ENCODE data around the gene MCM10. TPM values are rescaled to one million over a fixed set of nuclear protein-coding genes. Genes with fewer than 3 reads are reported as not detected.
"Not testable (repeated sequence)": the region's sequence is repeated elsewhere in the genome, so short reads cannot be mapped to it uniquely, and the experiment has no call there.

MCM10 gene
- total RNA-seq, 1 donor from 2014 or later, result 0.30 TPM

DNA sequence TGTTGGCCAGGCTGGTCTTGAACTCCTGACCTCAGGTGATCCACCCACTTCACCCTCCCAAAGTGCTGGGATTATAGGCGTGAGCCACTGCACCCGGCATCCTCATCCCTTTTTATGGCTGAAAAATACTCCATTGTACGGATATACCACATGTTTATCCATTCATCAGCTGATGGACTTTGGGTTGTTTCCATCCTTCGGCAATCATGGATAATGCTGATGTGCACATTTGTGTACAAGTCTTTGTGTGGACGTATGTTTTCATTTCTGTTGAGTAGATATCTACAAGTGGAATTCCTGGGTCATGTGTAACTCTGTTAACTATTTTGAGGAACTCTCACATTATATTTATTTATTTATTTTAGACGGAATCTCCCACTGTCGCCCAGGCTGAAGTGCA is 78.6 kb downstream of the MCM10 start:
- no peak for ATAC-seq (ENCODE audit: poor library complexity)
- intact Hi-C loops (cut with DNase I), result no loop called here

DNA sequence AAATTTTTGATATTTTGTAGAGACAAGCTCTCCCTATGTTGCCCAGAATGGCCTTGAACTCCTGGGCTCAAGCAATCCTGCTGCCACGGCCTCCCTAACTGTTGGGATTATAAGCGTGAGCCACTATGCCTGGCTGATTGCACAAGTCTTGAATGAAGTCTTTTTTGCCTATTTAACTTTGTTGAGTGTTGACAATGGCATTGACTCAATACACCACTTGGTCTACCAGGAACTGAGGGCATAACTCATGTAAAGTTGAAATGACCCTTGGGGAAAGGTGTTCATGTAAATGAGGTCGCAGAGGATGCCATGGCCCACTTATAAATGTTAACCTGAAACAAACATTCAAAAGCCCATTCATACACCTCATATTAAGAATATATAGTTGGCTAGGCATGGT is 80.3 kb downstream of the MCM10 start:
- DNase-seq (no peak), ATAC-seq (ENCODE audit: poor library complexity) (no peak)
- intact Hi-C loops (cut with DNase I), result no loop called here

More for the DNA sequence above, 78.6 kb downstream of the MCM10 start:
- DNase-seq, result no peak

DNA sequence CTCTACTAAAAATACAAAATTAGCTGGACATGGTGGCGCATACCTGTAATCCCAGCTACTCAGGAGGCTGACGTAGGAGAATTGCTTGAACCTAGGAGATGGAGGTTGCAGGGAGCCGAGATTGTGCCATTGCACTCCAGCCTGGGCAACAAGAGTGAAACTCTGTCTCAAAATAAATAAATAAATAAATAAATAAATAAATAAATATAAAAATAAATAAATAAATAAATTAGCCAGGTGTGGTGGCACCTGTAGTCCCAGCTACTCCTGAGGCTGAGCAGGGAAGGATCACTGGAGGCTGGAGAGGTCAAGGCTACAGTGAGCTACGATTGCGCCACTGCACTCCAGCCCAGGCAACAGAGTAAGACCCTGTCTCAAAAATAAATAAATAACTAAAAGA is 80.9 kb downstream of the MCM10 start:
- intact Hi-C loops (cut with DNase I); ATAC-seq (ENCODE audit: poor library complexity); DNase-seq: not testable (repeated sequence)

DNA sequence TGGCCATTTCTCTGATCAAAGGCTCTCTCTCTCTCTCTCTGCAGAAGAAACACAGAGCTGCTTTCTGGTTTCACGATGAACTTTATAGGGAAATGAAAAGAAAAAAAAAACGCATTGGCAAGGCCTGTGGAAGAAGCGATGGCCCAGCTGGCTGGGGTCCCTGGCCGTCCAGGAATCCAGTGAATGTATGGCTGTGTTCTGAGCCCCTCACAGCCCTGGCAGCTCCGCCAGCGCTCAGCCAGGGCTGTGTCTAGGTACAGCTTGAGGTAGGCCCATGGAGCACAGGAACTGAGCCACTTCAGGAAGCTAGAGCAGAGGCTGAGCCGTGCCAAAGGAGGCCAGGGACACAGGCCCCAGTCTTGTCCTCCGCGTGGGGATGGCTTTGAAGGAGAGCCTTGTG is 85.9 kb downstream of the MCM10 start:
- ATAC-seq (ENCODE audit: poor library complexity) (no peak), DNase-seq (no peak)
- intact Hi-C loops (cut with DNase I), result no loop called here

DNA sequence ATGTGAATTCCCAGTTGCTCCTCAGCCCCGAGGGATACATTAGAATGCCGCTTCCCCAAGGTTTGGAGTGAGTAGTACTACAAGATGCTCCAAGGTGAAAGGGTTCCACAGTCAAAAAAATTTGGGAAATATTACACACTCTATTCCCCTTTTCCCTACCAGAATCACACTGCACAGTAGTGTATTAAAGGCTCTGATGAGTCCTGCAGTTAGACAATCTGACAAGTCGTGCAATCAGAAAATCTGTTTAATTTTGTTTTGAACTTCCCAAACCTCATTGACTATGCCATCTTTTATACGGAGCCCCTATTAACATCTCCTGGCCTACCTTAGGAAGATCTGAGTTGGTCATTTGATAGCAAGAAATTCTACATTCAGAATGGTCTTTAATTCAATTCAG is 86.4 kb downstream of the MCM10 start:
- ATAC-seq (ENCODE audit: poor library complexity) (no peak), DNase-seq (no peak)
- intact Hi-C loops (cut with DNase I), result no loop called here

DNA sequence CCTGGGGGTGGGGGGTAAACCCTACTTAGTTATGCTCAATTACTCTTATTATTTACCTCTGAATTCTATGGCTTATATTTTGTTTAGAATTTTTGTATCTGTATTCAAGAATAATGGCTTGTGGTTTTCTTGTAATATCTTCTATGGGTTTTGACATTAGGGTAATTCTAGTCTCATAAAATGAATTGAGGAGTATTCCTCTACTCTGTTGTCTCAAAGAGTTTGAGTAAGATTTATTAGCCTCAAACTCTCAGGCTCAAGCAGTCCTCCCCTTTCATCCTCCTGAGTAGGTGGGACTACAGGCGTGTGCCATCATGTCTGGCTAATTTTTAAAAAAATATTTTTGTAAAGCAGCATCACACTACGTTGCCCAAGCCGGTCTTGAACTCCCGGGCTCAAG is 92.4 kb downstream of the MCM10 start:
- DNase-seq (no peak), ATAC-seq (ENCODE audit: poor library complexity) (no peak)
- intact Hi-C loops (cut with DNase I), result no loop called here

DNA sequence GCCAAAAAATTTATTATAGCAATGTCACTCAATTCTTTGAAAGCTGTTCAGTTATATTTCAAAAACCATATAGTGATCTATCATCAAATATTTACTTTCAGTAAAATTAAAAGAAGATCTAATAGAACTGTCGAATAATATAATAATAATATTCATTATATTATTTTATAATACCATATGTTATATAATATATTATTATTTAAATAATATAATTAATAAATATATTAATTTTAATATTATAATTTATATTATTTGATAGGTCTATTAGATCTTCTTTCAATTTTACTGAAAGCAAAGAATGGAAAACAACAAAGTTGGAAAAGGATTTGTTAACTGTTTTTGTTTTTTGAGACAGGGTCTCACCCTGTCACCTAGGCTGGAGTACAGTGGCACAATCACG is 95.3 kb downstream of the MCM10 start:
- ATAC-seq (ENCODE audit: poor library complexity), result no peak
- intact Hi-C loops (cut with DNase I), result no loop called here

DNA sequence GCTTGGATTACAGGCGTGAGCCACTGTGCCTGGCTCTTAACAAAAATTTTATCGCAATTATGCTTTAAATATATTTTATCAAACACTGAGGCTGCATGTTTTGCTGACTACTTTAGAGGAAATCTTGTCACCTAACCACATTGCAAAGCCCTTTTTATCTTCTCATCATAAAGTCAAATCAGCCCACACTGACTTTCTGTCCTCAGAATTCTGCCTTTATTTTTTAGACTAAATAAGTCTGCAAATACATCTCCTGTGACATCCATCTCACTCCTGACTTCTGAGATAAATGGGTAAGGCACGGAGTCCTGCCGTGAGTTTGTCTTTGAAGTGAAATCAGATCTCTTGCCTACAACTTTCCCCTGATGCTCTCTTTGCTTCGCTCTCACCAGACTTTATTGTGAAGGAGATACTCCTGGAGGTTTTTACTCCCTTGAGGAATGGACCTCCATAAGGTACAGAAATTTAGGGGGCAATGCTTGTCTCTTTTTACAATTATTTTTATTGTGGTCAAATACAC is 96.3 kb downstream of the MCM10 start:
- intact Hi-C loops (cut with DNase I), result no loop called here
- no peak for ATAC-seq (ENCODE audit: poor library complexity)
- no peak for DNase-seq

More for the DNA sequence above, 95.3 kb downstream of the MCM10 start:
- DNase-seq, result no peak

Other genes with a start within 250 kb of the MCM10 start
- gene CCDC3, start 159.8 kb upstream of the MCM10 start, total RNA-seq, result 3.7 TPM
- 149 TPM for gene OPTN, start 61.4 kb upstream of the MCM10 start, total RNA-seq
- not detected for gene UCMA, start 72.8 kb downstream of the MCM10 start, total RNA-seq
- 181 TPM for gene PHYH, start 138.5 kb downstream of the MCM10 start, total RNA-seq
- gene SEPHS1, start 186.7 kb downstream of the MCM10 start, total RNA-seq, result 27.8 TPM

Measured in Right ventricle myocardium superior (tissue), 1 donor.